Fibroblast of peridontal ligament (primary cell): ENCODE measurements around the gene PPP1R13B.
"Not testable (repeated sequence)": the region's sequence is repeated elsewhere in the genome, so short reads cannot be mapped to it uniquely, and the experiment has no call there.

ENCODE experiments used
- DNase-seq: peaks from one replicate; pipeline ENCODE4 v3.0.0-alpha.2; 2010; ENCODE audit errors: extremely low read depth

Gene PPP1R13B

GRCh38 chr14:103832046-103832445, 15.3 kb downstream of the PPP1R13B start:
- no peak for DNase-seq

DNA sequence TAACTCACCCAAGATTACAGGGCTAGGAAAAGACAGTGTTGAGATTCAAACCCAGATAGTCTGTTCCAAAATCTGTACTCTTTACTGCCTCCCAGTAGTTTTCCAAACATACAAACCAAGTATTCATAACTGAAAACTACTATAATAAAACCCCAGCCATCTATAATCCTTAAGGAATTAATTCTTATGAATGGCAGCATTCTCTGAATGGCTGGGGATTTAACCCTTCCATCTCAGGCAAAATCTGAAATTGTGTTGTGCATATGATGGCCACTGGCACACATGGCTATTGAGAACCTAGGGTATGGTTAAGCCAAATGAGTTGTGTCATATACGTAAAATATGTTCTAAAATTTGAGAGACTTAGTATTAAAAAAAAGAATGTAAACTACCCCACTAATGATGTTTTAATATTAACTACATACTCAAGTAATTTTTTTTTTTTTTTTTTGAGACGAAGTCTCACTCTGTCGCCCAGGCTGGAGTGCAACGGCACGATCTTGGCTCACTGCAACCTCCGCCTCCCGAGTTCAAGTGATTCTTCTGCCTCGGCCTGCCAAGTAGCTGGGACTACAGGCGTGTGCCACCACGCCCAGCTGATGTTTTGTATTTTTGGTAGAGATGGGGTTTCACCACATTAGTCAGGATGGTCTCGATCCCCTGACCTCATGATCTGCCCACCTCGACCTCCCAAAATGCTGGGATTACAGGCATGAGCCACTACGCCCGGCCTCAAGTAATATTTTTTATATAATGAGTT, 16.7 kb downstream of the PPP1R13B start:
- DNase-seq, result no peak

GRCh38 chr14:103828315-103828967, 18.9 kb downstream of the PPP1R13B start:
- DNase-seq, result peak; percentile 28

DNA sequence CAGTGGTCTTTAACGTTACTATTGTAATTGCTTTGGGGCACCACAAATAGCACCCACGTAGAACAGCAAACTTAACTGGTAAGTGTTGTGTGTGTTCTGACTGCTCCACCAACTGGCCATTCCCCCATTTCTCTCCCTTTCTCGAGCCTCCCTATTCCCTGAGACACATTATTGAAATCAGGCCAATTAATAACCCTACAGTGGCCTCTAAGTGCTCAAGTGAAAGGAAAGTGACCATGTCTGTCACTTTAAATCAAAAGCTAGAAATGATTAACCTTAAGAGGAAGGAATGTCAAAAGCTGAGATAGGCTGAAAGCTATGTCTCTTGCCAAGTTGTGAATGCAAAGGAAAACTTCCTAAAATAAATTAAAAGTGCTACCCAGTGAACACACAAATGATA, 22.3 kb downstream of the PPP1R13B start:
- DNase-seq, result no peak

- no peak for DNase-seq
Measured at GRCh38 chr14:103820908-103821307, 26.5 kb downstream of the PPP1R13B start.

- DNase-seq, result no peak
Measured at GRCh38 chr14:103820382-103820781, 27.0 kb downstream of the PPP1R13B start.

- peak; percentile 11 for DNase-seq
Measured at GRCh38 chr14:103819503-103820307, 27.7 kb downstream of the PPP1R13B start.

DNA sequence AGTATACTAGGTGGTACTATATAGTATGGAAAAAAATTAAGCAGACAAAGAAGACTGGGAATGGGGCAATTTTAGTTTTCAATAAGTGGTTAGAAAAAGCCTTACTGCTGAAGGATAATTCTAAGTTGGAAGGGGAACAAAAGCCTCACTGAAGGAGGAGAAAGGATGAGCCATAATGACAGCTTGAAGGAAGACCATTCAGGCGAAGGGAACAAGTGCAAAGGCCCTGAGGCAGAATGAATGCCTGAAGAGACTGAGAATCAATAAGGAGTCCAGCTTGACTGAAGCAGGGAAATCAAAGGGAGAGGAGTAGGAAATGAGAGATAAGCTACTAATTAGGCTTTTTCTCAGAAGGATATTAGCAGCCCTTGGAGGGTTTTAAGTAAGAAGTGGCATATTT, 28.5 kb downstream of the PPP1R13B start:
- no peak for DNase-seq

GRCh38 chr14:103818422-103818821, 29.0 kb downstream of the PPP1R13B start:
- DNase-seq, result no peak

DNA sequence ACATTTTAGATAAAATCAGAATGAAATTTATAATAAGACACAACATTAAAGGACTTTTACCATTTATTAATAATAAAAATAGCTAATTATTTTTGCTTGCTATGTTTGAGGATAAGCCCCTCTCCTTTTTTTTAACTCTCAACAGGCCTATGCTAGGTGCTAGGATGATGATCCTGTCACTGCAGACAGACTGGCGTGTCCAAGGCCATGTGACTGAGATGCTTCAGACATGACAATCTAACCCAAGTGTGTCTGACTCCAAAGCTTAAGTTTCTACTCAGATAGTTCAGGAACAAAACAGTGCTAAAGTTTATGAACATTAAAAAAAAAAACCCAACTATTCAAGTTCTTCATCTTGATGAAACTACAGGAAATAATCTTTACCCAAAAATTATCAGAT, 29.8 kb downstream of the PPP1R13B start:
- DNase-seq, result no peak

DNA sequence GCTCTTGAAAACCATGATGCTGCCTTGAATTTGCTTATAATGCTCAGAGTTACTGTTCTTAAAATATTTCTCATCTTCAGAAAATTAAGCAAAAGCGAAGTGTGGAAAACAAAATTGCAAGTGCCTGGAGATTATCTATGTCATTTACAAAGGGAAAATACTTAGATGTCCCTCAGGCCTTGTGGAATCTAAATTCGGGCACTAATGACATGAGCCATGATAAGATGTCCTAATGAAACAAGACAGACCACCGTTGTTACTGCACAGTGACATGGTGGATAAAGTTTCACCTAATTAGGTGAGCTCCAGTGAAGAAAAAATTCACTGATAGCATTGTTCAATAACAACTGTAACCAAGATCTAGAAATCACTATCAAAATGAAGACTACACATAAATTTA, 30.4 kb downstream of the PPP1R13B start:
- DNase-seq, result no peak

DNA sequence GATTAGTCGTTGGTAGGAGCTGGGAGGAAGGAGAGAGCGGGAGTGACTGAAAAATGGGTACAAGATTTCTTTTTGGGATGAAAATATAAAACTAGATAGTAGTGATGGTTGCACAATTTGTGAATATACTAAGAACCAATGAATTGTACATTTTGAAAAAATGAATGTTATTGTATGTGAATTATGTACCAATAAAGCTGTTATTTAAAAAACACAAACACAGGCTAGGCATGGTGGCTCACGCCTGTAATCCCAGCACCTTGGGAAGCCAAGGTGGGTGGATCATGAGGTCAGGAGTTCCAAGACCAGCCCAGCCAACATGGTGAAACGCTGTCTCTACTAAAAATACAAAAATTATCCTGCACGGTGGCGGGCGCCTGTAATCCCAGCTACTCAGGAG, 32.1 kb downstream of the PPP1R13B start:
- DNase-seq, result no peak

- DNase-seq, result no peak
Measured at GRCh38 chr14:103811189-103811588, 36.2 kb downstream of the PPP1R13B start.

DNA sequence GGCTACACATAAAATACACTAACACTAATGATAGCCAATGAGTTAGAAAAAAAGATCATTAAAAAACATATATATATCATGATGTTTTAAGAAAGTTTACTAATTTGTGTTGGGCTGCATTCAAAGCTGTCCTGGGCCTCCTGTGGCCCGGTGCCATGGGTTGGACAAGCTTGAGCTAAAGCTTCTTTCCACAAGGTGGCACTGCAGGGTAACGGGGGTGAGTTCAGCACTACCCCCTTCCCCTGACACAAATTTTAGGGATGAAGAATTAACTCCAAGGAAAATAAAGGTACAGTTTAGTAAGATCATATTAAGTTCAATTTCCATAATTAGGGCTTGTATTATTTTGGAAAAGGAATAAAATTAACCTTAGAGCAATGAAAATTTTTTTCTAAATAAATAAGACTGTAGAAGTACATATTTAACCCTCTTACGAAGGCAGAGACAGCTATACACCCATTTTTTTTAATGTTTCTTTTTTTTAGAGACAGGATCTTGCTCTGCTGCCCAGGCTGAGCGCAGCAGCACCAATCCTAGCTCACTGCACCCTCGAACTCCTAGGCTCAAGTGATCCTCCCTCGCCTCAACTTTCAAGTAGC, 38.9 kb downstream of the PPP1R13B start:
- peak; percentile 74 for DNase-seq

DNA sequence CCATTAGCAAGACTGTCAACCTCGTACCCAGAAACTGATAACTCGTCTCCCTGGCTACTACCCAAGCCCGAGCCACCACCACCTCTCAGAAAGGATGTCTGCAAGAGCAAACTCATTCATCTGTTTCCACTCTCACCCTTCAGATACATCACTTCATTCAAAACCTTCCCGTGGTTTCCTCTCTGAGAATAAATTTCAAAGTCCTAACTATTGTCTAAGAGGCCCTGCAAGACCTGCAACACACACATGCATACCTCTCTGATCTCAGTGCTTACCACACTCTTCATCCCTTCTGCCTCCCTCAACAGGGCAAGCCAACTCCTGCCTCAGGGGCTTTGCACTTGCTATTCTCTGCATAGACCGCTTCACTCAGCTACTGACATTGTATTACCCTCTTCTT, 40.6 kb downstream of the PPP1R13B start:
- no peak for DNase-seq

DNA sequence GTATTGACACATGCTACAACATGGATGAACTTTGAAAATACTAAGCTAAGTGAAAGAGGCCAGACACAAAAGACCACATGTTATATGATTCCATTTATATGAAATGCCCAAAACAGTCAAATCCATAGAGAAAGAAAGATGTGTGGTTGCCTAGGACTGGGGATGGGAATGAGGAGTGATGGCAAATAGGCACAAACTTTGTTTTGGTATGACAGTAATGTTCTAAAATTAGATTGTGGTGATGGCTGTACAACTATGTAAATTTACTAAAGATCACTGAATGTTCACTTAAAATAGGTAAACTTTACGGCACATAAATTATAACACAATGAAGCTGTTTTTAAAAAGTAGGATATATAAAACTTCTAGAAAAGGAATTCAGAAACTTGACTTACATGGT, 41.7 kb downstream of the PPP1R13B start:
- DNase-seq, result no peak

- DNase-seq, result no peak
Measured at GRCh38 chr14:103803661-103804060, 43.7 kb downstream of the PPP1R13B start.

- DNase-seq, result no peak
Measured at GRCh38 chr14:103802356-103802755, 45.0 kb downstream of the PPP1R13B start.

GRCh38 chr14:103801459-103801858, 45.9 kb downstream of the PPP1R13B start:
- peak; percentile 50 for DNase-seq

- not testable (repeated sequence) for DNase-seq
Measured at GRCh38 chr14:103793192-103793591, 54.2 kb downstream of the PPP1R13B start.

DNA sequence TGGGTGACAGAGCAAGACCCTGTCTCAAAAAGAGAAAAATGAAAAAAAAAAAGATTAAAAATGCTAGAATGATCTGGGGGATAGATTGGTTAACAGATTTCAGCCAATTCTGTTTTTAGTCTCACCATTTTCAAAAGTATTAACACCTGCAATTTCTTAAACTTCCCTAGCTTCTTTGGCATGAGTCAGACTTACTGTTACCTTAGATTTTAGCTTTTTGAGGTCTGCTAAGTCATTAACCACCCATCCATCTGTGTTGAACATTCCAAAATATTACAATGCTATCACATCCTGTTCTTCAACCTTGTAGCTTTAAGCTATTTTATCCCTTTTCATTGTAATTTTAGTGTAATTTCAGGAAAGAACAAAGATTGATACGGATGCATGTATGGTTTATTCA, 59.3 kb downstream of the PPP1R13B start:
- no peak for DNase-seq

DNA sequence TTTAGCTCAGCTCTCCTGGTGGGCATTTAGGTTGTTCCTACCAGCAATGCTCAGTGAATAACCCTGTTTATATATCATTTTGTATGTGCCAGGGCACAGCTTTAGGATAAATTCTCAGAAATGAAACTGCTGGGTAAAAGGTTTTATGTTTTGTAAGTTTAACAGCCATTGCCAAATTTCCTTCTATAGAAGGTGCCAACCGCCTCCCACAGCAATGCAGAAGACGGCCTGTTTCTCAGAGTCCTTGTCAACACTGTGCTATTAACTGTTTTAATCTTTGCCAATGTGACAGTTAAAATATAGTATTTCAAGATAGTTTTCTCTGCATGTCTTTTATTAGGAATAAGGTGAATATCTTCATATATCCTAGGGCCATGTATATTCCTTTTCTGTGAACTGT, 65.0 kb downstream of the PPP1R13B start:
- DNase-seq, result no peak
